Calu3 (cell line): ENCODE results near the gene NDUFB10. TPM values are rescaled to one million over a fixed set of nuclear protein-coding genes. Genes with fewer than 3 reads are reported as not detected.

ENCODE experiments used
- BruUV-seq: library from RNA; stranded (reverse); fragments of 400-500 nt; replicated peaks from 2 replicates; lab custom pipeline; 2021; lab: Mats Ljungman, UMichigan
- CTCF ChIA-PET: fragments of 300-600 bp; sonication (Branson Sonifier 250); formaldehyde crosslinking; loops from one replicate; lab custom pipeline; 2022; ENCODE audit warnings: antibody characterized with exemption; lab: Charles Lee
- DNase-seq: peaks from one replicate; pipeline ENCODE4 v3.0.0; 2022
- H3K27ac Mint-ChIP-seq: one replicate; pipeline ENCODE4 v1.8.0; 2022; ENCODE audit warnings: mixed read lengths; ENCODE audit not compliant: unreplicated experiment
- H3K27me3 Mint-ChIP-seq: one replicate; pipeline ENCODE4 v1.8.0; 2022; ENCODE audit warnings: mixed read lengths; ENCODE audit not compliant: unreplicated experiment
- H3K36me3 Mint-ChIP-seq: one replicate; pipeline ENCODE4 v1.8.0; 2022; ENCODE audit warnings: mild to moderate bottlenecking, moderate library complexity, mixed read lengths; ENCODE audit not compliant: insufficient read depth, unreplicated experiment
- H3K4me1 Mint-ChIP-seq: one replicate; pipeline ENCODE4 v1.8.0; 2022; ENCODE audit warnings: mild to moderate bottlenecking, low read depth, mixed read lengths; ENCODE audit not compliant: unreplicated experiment
- H3K4me3 Mint-ChIP-seq: one replicate; pipeline ENCODE4 v1.8.0; 2022; ENCODE audit warnings: mild to moderate bottlenecking, low read depth, moderate library complexity, mixed read lengths; ENCODE audit not compliant: unreplicated experiment
- H3K9me3 Mint-ChIP-seq: one replicate; pipeline ENCODE4 v1.8.0; 2022; ENCODE audit warnings: low read depth, mixed read lengths; ENCODE audit not compliant: unreplicated experiment
- intact Hi-C: fragments of 100-400 bp; cut with micrococcal nuclease; formaldehyde crosslinking; loops from one replicate; pipeline ENCODE4 v1.10.0; 2022; ENCODE audit not compliant: unreplicated experiment
- total RNA-seq: library from RNA; stranded (reverse); gene quantifications from 2 replicates; pipeline ENCODE4 v1.2.3, GENCODE V29; 2022
- TF ChIP-seq, protein P1 (sequence below): fragments of 200-600 bp; IDR thresholded peaks from one replicate; pipeline ENCODE4 v1.8.0; 2022; ENCODE audit warnings: antibody characterized with exemption; ENCODE audit not compliant: unreplicated experiment

The NDUFB10 gene
- total RNA-seq, 1 experiment from 2014 or later = 148 TPM

DNA sequence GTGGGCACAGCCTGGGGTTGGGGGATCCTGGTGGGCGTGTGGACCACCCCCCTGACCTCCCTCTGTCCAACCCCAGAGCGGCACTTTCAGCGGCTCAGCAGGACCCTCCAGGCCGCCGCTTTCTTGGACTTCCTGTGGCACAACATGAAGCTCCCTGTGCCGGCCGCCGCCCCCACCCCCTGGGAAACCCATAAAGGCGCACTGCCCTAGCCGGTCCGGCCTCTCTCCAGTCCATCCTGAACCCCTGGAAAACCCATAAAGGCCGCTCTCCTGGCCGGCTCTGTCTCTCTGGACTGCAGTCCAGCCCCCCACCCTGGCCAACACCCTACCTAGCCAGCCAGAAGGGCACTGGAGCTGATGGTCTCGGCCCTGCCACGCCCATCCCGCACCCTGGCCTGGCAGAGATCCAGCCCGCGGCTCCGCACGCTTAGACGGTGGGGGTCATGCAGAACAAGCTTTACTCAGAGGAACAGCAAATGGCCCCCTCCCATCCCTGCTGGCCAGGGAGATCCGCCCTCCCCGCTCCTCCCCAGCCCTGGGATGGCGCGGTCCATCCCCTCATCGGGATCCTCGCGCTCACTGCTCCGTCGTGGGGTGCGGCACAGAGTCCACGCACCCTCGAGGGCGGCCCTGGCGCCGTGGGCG is 19.3 kb downstream of the NDUFB10 start:
- intact Hi-C loops = no loop called here
- no TSS peak for BruUV-seq

DNA sequence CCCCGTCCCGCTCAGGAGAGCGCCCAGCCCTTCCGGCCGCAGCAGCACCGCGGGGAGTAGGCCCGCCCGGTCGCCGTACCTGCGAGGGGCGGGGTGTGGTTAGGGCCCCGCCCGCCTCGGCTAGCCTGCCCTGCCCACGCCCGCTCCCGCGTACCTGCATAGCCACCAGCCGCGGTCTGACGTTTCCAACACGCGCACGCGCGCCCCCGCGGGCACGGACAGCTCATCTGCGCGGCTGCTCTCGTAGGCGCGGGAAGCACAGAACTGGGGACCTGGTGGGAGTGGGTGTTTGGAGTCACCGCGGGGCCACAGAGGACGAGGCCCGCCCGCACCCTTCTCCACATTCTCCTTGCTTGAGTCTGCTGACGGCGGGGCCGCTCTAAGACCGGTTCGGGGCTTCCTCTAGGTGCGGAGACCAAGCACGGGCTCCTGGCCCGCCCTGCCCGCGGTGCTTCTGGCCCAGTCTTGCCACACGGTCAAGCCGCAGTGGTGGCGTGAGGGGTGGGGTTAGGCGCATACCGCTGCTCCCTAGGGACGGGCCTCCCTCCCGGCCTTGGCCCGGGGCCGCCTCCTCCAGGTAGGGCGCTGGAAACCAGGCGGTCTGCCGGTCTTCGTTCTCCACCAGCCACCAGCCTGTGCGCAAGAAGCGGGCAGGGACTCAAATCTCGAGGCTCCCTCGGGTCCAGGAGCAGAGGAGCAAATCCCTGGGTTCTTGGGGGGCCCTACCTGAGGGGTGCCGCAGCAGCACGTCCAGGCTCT is 20.1 kb downstream of the NDUFB10 start:
- CTCF ChIA-PET = interaction anchor here (0.6 kb wide), 1 partner anchor 9 kb away, joined by 3 read pairs; no protein-coding TSS in a partner anchor
- H3K27ac Mint-ChIP-seq = peak overlapping the region; percentile 87
- DNase-seq = peak; percentile 97
- peaks cover 31% of the 10 kb centered on the region for H3K4me1 Mint-ChIP-seq
- H3K36me3 Mint-ChIP-seq = peaks cover 83% of the 10 kb centered on the region
- intact Hi-C loops = no loop called here
- peak overlapping the region; percentile 87 for H3K4me3 Mint-ChIP-seq
- no peaks in the 10 kb centered on the region for H3K27me3 Mint-ChIP-seq
- no peaks in the 10 kb centered on the region for H3K9me3 Mint-ChIP-seq
- TF ChIP-seq, protein P1, sequence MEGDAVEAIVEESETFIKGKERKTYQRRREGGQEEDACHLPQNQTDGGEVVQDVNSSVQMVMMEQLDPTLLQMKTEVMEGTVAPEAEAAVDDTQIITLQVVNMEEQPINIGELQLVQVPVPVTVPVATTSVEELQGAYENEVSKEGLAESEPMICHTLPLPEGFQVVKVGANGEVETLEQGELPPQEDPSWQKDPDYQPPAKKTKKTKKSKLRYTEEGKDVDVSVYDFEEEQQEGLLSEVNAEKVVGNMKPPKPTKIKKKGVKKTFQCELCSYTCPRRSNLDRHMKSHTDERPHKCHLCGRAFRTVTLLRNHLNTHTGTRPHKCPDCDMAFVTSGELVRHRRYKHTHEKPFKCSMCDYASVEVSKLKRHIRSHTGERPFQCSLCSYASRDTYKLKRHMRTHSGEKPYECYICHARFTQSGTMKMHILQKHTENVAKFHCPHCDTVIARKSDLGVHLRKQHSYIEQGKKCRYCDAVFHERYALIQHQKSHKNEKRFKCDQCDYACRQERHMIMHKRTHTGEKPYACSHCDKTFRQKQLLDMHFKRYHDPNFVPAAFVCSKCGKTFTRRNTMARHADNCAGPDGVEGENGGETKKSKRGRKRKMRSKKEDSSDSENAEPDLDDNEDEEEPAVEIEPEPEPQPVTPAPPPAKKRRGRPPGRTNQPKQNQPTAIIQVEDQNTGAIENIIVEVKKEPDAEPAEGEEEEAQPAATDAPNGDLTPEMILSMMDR = no peak
- no TSS peak for BruUV-seq

More for the DNA sequence above, 19.3 kb downstream of the NDUFB10 start:
- TF ChIP-seq, protein P1 = no peak
- no peaks in the 10 kb centered on the region for H3K27me3 Mint-ChIP-seq
- CTCF ChIA-PET = interaction anchor here (0.6 kb wide), 1 partner anchor 8 kb away, joined by 3 read pairs; no protein-coding TSS in a partner anchor
- peak overlapping the region; percentile 87 for H3K4me3 Mint-ChIP-seq
- peaks cover 79% of the 10 kb centered on the region for H3K36me3 Mint-ChIP-seq
- no peak for DNase-seq
- H3K4me1 Mint-ChIP-seq = peaks cover 33% of the 10 kb centered on the region
- H3K9me3 Mint-ChIP-seq = no peaks in the 10 kb centered on the region
- H3K27ac Mint-ChIP-seq = peak overlapping the region; percentile 58

DNA sequence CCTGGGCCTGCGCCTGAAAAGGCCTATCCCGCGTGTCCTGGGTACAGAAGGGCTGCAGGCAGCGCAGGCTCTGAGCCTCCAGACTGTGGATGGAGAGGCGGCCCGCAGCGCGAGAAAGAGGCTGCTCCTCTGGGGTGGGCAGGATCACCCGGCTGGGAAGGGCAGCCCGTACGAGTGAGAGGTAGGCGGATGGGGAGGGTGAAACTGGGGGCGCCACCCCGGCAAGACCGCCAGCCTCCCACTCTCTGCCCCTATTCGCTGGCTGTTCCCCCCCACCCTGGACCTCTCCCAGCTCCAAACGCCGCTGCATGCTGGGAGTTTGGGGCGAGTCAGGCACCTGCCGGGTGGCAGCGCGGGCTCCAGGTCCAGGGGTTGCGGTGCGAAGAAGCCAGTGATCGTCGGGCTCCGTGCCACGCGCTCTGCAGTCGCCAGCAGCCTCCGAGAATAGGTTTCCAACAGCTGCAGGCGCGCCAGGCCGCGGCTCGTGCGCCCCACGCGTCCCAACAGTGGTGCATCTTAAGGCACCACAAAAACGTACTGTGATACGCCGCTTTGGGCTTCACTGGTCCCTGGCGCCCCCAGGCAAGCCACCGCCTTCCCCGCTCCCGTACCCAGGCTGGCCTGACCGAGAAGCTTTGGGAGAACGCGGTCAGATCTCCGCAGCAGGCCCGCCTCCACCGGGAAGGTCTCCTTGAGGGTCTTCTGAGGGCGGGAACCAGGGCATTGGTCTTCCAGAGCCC is 20.9 kb downstream of the NDUFB10 start:
- H3K27ac Mint-ChIP-seq = peak overlapping the region; percentile 87
- no peak for DNase-seq
- H3K36me3 Mint-ChIP-seq = peaks cover 91% of the 10 kb centered on the region
- CTCF ChIA-PET = no interaction called here
- peaks cover 31% of the 10 kb centered on the region for H3K4me1 Mint-ChIP-seq
- TF ChIP-seq, protein P1 = no peak
- intact Hi-C loops = no loop called here
- no peaks in the 10 kb centered on the region for H3K9me3 Mint-ChIP-seq
- peak overlapping the region; percentile 87 for H3K4me3 Mint-ChIP-seq
- no TSS peak for BruUV-seq
- no peaks in the 10 kb centered on the region for H3K27me3 Mint-ChIP-seq

DNA sequence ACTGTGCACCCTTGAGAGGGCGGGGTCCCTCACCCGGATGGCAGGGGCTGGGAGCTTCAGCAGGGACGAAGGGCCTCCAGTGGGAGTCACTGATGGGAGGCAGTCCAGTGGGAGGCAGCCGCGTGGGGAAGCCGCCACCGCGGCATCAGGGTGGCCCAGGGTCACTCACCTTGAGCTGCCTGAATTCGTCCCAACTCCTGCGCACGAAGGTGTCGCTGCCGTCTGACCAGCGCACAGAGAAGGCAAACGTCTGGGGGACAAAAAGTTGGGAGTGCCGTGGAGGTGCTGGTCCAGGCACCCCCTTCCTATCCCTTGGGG is 21.4 kb downstream of the NDUFB10 start:
- H3K9me3 Mint-ChIP-seq = no peaks in the 10 kb centered on the region
- BruUV-seq = TSS peak; percentile 67
- peaks cover 92% of the 10 kb centered on the region for H3K36me3 Mint-ChIP-seq
- CTCF ChIA-PET = no interaction called here
- intact Hi-C loops = no loop called here
- peak overlapping the region; percentile 87 for H3K27ac Mint-ChIP-seq
- no peaks in the 10 kb centered on the region for H3K27me3 Mint-ChIP-seq
- H3K4me1 Mint-ChIP-seq = peaks cover 31% of the 10 kb centered on the region
- DNase-seq = no peak
- H3K4me3 Mint-ChIP-seq = peak overlapping the region; percentile 87
- TF ChIP-seq, protein P1 = no peak
